DMS53 treated with DMSO at 0.1 percent for 48 hours (cell line): Measurements from ENCODE around the gene RCCD1.

ENCODE experiments used
- DNase-seq: peaks from one replicate; lab custom pipeline; 2025; ENCODE audit not compliant: unreplicated experiment; lab: John Stamatoyannopoulos, UW

Gene RCCD1

GRCh38 chr15:90942354-90943120 lies 12.1 kb upstream of the RCCD1 start:
- no peak for DNase-seq

GRCh38 chr15:90945091-90945490 lies 9.6 kb upstream of the RCCD1 start:
- no peak for DNase-seq

GRCh38 chr15:90946538-90946937 lies 8.1 kb upstream of the RCCD1 start:
- DNase-seq = no peak

- DNase-seq = no peak
Observed at GRCh38 chr15:90946941-90947576, 7.6 kb upstream of the RCCD1 start.

- DNase-seq = no peak
Observed at GRCh38 chr15:90947577-90948357, 6.9 kb upstream of the RCCD1 start.

- no peak for DNase-seq
Observed at GRCh38 chr15:90948506-90948905, 6.2 kb upstream of the RCCD1 start.

DNA sequence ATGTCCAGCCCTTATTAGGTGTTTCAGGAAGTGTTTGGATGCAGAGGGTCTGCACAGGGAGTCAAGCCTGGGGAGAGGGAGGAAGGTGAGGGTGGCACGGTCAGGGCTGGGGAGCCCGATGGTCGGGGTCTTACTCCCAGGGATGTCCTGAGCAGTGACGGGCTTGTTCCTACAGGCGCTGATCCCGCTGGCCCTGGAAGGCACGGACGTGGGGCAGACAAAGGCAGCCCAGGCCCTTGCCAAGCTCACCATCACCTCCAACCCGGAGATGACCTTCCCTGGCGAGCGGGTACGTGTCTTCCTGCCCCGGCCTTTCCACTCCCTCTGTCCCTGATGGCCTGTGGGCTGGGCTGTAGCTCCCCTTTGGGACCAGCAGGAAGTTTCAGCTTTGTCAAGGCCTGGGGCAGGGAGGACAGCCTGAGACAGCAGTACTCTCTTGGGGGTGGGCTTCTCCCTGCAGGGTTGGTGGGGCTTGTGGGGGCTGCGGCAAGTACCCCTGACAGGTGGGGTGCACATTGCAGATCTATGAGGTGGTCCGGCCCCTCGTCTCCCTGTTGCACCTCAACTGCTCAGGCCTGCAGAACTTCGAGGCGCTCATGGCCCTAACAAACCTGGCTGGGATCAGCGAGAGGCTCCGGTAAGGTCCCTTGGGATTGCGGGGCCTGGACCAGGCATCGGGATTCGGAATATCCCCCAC lies 4.6 kb upstream of the RCCD1 start:
- no peak for DNase-seq

DNA sequence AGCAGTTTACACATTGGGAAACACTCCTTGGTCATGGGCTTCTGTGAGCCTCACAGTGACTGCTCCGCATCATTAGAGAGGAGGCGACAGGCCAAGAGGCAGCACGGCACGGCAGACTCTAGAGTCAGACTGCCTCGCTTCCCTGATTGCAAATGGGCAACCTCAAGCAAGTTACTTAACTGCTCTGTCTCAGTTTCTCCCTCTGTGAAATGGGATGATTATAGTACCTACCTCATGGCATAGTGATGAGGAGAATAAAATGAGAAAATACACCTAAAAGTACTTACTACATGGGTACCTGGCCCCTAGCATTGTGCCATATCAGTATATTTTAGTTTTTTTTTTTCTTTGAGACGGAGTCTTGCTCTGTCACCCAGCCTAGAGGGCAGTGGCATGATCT lies 4.0 kb upstream of the RCCD1 start:
- no peak for DNase-seq

- no peak for DNase-seq
Observed at GRCh38 chr15:90952901-90953677, 1.6 kb upstream of the RCCD1 start.

GRCh38 chr15:90953947-90954711 lies 555 bp upstream of the RCCD1 start:
- no peak for DNase-seq

DNA sequence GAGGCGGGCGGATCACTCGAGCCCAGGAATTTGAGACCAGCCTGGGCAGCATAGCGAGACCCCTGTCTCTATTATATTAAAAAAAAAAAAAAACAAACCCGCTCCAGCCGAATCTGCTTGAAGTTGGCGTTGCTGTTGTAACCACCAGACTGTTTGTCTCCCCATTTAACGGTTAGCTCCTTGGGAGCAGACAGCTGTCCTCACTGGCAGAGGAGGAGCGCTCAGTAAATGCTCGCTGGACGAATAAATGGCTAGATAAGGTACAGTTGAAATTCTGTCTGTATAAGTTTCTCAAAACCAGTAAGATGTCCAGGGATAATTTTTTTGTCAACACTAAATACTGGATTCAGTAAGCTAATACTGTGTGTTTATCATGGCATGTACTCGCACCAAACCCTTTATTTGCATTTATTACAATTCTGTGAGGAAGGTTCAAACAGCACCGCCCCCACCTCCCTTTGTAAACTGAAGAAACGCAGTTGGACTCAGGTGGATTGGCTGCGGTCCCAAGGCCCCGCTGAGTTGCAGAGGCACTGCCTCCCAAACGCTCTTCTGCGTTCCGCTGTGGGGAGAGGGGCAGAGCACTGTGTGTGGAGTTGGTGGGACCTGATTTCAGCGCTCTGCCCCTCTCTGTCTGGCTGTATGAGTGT lies 1.1 kb downstream of the RCCD1 start:
- peak; percentile 9 for DNase-seq

- DNase-seq = peak; percentile 38
Observed at GRCh38 chr15:90956274-90957030, 1.8 kb downstream of the RCCD1 start.

DNA sequence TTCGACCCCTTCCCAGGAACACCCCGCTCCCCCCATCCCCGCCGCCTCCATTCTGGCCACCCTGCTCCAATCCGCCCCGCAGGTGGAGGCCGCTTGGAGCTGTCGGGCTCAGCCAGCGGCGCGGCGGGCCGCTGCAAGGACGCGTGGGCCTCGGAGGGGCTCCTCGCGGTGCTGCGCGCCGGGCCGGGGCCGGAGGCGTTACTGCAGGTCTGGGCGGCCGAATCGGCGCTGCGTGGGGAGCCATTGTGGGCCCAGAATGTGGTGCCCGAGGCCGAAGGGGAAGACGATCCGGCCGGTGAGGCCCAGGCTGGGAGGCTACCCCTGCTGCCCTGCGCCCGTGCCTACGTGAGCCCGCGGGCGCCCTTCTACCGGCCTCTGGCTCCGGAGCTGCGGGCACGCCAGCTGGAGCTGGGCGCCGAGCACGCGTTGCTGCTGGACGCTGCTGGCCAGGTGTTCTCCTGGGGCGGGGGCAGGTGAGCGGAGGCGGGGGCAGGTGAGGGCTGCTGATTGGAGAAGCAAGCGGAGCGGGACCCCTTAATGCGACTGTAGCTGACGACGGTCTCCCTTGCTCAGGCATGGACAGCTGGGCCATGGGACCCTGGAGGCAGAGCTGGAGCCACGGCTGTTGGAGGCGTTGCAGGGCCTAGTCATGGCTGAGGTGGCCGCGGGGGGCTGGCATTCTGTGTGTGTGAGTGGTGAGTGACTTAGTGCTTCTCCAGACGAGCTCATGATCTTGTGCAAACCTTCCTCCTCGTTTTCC lies 2.5 kb downstream of the RCCD1 start:
- DNase-seq = no peak

GRCh38 chr15:90957791-90958190 lies 3.1 kb downstream of the RCCD1 start:
- DNase-seq = no peak

GRCh38 chr15:90959028-90959595 lies 4.4 kb downstream of the RCCD1 start:
- no peak for DNase-seq

DNA sequence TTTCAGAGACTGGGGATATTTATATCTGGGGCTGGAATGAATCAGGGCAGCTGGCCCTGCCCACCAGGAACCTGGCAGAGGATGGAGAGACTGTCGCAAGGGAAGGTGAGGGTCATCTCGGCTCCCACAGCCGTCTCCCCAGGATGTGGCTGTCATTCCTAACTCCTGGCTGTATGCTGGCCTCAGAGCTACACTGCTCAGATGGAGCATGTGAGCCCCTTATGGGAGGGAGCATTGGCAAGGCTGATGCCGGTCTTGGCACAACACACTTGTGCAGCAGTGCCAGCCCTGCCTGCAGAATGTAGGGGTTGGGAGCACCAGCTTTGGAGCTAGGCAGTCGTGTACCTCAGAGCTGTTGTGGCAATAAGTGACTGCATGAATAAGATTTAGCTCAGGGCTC lies 5.2 kb downstream of the RCCD1 start:
- DNase-seq = no peak

- DNase-seq = no peak
Observed at GRCh38 chr15:90960298-90961091, 5.8 kb downstream of the RCCD1 start.
